ENCODE results near the gene DOCK11. TPM values are rescaled to one million over a fixed set of nuclear protein-coding genes. Genes with fewer than 3 reads are reported as not detected.
"Not testable (repeated sequence)": the region's sequence is repeated elsewhere in the genome, so short reads cannot be mapped to it uniquely, and the experiment has no call there.

DOCK11 gene
- total RNA-seq, 1 experiment from 2014 or later: 3.4 TPM

DNA sequence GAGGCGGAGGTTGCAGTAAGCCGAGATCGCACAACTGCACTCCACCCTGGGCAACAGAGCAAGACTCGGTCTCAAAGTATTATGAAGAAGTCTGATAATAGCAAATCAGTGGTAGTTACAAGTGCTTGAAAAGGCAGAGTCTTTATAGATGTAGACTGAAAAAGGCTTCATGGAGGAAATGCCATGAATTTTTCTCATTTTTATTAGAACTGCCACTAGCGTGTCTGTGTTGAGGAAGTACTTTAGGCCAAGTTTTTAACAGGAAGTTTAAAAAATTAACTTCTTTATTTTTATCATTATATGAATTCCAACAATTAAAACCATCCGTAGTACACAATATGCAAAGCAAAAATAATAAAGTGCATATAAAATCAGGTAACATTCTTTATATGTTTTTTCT lies 199.0 kb downstream of the DOCK11 start:
- peak; percentile 11 for DNase-seq (ENCODE audit: low read depth)

DNA sequence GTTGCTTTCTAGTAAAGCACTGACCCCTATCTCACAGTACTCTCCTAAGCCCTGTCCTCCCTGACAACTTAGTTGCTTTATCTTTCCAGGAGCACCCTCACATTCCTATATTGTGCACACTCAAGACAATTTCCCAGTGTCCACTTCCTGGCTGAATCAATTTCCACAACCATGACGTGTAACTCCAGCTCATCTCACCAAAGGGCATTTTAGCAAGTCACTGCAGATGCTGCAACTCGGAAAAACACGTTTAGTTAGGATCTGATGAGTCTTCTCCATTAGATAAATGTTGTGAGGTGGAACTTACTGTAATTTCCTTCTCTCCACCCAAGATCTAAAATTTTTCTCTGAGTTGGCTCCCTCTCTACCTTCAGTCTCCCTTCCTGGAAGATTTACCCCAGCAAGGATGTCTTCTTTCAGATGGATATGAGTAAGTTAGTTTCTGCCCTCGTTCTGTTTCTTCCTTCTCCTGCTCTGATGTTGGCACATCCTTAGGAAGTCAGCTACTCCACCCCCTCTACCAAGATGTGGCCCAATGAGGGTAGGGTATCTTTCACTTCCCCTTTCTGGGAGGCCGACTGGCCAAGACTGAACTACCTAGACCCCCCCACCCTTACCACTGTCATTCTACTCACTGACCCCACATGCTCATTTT lies 203.0 kb downstream of the DOCK11 start:
- DNase-seq (ENCODE audit: low read depth): peak; percentile 30

DNA sequence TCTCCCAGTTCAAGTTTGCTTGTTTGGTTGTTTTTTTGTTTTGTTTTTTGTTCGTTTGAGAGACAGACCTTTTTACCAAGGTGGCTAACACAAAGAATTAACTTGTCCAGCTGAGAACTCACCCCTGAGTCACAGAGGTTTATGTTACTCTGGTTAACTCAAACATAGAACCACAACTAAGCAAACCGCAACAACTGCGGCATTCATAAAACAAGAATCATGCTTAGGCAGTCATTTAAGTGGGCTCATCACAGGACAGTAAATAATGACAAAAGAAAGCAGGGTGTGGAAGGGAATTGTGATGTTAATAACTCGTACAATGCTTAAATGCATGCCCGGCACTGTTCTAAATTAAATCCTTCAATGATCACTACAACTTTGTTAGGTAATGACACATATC lies 207.1 kb downstream of the DOCK11 start:
- DNase-seq (ENCODE audit: low read depth): peak; percentile 87

DNA sequence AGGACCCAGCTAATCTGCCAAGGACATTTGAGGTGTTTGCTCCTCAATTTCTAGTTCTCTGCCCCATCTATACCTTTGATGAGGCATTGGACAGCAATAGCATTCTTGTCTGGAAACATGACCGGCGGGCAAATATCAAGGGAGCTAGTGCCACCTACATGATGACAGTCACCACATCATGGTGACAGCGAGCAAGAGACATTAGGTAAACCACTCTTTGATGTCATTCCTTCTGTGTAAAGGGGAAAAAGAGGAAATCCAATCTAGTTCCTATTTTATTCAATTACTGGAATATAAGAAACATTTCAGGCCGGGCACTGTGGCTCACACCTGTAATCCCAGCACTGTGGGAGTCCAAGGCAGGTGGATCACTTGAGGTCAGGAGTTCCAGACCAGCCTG lies 211.1 kb downstream of the DOCK11 start:
- DNase-seq (ENCODE audit: low read depth): no peak

DNA sequence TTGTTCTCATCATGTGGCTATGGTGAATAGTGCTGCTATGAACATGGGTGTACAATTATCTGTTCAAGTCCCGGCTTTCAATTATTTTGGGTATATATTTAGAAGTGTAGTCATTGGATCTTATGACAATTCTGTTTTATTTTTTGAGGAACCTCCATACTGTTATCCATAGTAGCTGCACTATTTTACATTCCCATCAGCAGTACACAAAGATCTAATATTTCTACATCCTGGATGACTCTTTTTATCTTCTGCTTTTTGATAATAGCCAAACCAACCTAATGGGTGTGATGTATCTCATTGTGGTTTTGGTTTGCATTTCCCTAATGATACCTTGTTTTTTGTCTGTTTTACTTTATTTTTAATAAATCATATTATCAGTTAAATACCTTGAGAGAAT lies 218.9 kb downstream of the DOCK11 start:
- DNase-seq (ENCODE audit: low read depth): no peak

DNA sequence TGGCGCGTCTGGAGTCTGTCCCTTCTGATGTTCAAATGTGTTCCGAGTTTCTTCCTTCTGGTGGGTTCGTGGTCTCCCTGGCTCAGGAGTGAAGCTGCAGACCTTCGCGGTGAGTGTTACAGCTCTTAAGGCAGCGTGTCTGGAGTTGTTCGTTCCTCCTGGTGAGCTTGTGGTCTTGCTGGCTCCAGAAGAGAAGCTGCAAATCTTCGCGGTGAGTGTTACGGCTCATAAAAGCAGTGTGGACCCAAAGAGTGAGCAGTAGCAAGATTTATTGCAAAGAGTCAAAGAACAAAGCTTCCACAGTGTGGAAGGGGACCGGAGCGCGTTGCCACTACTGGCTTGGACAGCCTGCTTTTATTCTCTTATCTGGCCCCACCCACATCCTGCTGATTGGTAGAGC lies 220.3 kb downstream of the DOCK11 start:
- not testable (repeated sequence) for DNase-seq (ENCODE audit: low read depth)

DNA sequence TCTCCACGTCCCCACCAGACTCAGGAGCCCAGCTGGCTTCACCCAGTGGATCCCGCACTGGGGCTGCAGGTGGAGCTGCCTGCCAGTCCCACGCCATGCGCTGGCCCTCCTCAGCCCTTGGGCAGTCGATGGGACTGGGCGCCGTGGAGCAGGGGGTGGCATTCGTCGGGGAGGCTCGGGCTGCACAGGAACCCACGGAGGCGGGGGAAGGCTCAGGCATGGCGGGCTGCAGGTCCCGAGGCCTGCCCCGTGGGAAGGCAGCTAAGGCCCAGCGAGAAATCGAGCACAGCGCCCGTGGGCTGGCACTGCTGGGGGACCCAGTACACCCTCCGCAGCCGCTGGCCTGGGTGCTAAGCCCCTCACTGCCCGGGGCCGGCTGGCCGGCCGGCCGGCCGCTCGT lies 221.2 kb downstream of the DOCK11 start:
- DNase-seq (ENCODE audit: low read depth): not testable (repeated sequence)

DNA sequence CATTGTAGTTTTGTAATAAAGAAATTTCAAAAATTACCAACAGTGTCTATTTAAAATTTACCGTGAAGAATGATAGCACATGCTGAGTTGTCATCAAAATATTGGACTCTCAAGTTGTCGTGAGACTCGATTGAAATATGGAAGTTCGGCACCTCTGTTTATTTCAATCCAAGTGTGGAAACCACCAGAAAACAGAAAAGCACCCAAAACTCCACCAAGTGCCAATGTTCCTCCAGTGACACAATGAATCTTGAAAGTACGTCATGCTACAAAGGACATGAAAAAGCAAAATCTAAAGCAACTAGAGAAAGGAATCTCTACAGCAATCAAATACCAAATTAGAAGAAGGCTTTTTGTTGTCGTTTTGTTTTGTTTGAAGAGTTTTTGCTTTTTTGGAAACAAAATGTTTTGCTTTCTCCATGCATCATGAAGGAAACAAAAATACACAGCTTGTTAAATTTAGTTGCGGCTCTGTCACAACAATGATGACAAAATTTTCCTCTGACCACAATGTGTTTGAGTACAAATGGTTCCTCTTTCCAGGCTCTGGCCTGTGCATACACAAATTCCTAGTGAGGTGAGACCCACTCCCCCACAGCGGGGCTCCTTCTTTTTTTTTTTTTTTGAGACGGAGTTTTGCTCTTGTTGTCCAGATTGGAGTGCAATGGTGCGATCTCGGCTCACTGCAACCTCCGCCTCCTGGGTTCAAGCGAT lies 222.2 kb downstream of the DOCK11 start:
- no peak for DNase-seq (ENCODE audit: low read depth)

DNA sequence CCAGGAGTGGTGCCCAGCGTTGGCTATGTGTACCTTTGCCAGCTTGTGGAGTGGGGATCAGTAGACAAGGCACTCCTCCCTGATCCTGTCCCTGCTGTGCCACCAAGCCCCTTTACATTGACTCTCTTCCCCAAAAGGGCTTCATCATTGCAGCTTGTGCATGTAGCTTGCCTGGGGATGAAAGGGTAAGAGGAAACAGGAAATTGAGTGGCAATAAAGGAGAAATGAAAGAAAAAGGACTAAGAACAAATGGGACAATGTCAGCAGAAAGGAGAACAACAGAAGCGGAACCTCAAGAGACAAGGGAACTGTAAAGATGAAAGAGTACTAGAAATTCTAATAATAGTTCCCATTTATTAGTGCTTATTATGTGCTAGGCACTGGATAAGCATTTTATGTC lies 223.1 kb downstream of the DOCK11 start:
- DNase-seq (ENCODE audit: low read depth): no peak

DNA sequence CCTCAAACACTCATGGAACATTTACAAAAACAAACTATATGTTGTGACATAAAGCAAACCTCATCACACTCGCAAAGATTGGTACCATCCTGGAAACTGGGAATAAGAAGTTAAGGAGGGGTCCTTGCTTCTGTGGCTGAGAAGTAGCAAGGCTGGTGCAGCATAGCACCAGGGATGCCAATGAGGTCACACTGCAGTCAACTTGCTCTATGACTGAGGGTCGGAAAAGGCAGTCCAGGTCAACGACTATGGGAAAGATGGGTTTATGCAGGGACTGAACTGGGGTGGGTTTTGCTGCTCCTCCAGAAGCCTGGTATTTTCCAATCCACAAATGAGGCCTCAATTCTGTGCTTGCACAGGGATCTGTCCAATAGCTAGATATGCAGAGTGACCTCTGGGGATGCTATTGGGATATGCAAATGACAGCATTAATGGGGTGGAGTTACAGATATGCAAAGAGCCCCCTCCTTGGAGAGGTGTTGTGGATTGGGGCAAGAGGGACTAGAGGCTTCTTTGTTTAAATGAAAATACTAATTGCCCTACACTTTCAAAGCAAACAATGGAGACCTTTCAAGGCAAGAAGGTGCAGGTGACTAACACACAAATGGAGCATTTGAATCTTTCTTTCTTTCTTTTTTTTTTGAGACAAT lies 224.6 kb downstream of the DOCK11 start:
- no peak for DNase-seq (ENCODE audit: low read depth)

DNA sequence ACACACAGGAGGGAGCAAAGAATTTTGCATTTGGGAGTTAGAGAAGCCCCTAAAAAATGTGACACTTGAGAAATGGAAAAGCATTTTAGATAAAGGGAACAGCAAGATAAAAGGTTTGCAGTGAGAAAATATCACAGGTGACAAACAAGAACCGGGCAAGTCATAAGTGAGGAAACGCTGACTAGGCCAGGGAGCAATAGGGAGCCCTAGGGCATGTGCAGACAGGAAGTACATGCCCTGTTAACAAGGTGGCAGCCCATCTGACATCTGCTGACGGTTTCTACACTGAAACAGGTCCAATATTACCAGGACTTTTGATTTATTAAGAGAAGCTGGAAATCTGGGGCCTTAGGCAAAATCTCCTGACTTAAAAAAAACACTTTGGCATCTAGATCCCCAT lies 227.8 kb downstream of the DOCK11 start:
- peak; percentile 31 for DNase-seq (ENCODE audit: low read depth)

DNA sequence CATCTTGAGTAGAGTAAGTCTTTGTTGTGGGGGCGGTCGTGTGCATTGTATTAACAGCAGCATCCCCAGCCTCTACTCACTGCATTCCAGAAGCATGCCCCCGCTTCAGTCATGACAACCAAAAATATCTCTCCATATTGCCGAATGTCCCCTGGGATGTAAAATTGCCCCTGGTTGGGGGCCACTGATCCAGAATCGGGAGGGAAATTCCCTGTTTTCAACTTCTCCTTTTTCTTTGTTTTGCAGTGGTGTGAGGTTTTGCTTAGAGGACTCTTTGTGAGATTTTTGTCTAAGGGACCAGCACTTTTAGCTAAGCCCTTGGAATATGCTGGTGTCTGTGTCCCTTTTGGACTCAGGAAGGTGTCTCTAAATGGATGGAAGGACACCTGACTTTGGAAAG lies 228.8 kb downstream of the DOCK11 start:
- no peak for DNase-seq (ENCODE audit: low read depth)

DNA sequence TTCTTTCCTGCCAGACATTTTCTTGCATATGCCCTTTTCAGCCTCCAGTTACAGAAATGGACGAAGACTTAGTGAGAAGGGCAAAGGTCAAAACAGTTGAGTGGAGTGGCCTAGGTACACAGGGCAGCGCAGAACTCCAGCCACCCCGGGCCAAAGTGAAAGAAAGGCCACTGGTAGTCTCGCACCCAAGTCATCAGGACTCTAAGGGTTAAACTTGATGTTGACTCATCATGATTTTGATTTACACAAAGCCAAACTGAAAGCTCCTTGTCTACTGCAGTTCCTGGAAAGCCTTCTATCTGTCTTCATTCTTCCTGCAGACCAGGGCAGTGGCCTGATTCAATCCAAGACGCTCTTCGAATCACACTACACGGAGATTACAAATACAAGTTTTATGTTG lies 229.2 kb downstream of the DOCK11 start:
- DNase-seq (ENCODE audit: low read depth): peak; percentile 39

DNA sequence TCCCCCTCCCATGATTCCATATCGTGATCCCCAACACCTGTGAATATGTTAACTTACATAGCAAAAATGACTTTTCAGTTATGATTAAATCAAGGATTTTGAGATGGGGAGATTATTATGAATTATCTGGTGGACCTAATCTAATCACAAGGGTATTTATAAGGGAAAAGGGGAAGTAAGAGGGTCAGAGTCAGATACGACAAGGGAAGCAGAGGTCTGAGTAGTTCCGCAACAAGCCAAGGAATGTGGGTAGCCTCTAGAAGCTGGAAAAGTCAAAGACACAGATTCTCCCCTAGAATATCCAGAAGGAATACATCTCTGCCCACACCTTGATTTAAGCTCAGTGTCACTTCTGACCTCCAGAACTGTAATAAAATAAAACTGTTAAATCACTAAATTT lies 230.8 kb downstream of the DOCK11 start:
- DNase-seq (ENCODE audit: low read depth): no peak

DNA sequence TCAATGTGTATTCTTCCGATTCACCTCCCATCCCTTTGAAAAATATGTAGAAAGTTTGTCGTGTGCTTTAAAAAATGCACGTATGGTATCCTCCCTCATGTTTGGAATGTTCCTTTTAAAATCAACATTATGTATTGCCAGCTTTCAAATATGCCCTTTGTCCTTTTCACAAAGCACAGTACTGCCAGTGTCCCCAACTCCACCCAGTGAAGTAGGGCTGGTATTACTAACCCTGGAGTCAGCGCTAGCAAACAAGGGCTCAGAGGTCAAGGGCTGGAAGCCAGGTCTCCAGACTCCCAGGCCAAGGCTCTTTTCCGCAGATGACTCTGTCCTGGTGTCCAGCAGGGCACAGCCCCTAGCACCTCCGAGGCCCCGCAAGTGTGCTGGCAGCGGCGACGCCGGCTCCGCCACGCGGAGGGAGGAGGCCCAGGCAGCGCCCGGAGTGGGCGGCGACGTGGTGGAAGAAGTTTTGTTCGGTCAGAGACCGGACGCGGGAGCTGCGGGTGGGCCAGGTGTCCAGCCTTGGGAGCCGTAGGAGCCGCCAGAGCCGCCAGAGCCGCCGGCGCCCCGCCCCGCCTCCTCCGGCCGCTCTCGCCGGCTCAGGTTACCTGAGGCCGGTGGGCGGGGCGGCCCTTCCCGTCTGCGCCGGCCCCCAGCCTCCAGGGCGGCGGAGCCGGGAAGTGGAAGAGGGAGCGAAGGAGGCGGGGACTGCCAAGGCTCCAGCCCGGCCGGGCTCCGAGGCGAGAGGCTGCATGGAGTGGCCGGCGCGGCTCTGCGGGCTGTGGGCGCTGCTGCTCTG lies 231.5 kb downstream of the DOCK11 start, which contains the start of gene IL13RA1:
IL13RA1 (plus strand) TSS at position 720 of the 799 bp plus-strand sequence; CDS start at position 753, 33 bp downstream.
- peak; percentile 94 for DNase-seq (ENCODE audit: low read depth)

DNA sequence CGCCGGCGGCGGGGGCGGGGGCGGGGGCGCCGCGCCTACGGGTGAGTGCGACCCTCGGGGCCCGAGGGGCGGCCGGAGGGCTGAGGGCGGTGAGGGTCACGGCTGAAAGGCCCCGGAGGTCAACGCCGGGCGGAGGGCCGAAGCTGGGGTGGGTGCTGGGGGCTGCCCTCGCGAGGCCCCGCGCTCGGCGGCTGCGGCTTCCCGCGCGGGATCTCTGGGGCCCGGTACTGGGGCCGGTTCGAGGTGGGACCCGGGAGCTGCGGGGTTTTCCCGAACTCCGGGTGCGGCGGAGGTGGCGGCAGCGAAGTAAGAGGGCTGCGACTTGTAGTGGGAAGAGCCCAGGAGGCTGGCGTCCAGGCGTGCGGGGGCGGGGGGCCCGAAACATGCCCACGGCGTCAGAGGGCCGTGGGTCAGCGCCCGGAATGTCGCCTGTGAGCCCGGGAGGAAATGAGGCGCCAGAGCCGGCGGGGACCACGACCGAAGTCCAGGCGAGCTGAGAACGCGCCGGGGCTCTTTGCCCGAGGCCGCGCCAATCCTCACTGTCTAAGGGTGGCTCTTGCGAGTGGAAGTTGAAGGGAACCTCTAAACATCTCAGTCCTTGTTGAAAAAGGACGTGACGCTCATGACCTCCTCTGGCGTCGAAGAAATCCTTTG lies 232.2 kb downstream of the DOCK11 start:
- DNase-seq (ENCODE audit: low read depth): peak; percentile 64

DNA sequence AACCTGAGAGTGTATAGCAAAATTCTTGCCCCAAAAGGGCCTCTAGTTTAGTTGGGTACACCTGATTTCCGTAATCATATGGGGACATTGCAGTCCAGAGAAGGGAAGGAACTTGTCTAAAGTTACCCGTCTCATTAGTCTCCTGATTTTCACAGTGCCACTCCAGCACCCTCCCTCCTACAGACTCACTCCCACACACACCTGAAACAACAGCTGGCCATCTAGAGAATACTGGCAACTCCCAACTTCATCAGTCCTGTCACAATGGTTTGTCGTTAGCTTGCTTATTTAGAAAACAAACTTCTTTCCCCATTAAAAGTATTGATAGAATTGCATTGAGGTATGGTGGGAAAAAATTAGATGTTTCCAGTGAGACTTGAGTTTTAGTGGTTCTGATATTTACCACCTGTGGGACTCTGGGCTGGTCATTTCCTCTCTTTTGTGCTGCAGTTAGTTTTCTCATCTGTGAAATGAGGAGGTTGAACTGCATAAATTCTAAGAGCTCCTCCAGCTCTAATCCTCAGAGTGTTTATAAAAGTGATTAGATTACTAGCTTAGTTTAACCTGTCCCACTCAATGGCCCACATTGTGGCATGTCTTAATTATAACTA lies 233.5 kb downstream of the DOCK11 start:
- no peak for DNase-seq (ENCODE audit: low read depth)

DNA sequence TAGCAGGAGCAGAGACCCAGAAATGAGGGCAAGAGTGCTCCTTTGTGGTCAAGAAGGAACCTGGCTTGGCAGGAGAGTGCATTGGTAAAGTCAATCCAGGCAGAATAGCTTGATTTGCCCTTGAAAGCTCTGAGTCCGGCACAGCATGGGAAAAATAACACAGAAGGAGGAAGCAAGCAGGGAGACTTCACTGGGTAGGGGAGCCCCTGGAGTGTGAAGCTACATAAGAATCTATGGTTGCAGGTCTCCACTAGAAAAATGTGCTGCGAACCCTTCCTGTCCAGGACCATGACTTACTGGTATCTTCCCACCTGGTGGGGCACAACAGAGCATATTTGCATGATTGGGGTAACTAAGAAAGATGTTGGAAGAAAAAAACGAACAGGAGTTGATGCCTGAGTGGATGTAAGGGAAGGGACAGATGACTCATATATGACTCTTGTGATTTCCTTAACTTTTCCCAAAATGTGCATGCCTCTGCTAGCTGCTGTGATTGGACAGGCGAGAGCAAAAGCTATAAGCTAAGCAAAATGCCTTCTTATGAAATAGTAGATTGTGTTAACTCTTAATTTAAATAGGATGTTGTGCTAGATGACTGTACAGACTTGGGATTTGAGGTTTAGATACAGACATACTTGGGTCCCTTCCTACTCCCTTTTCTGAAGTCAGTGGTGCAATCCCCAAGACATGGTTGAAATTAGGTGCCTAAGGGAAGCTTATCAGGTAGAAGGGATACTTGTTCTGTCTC lies 235.1 kb downstream of the DOCK11 start:
- DNase-seq (ENCODE audit: low read depth): peak; percentile 71

DNA sequence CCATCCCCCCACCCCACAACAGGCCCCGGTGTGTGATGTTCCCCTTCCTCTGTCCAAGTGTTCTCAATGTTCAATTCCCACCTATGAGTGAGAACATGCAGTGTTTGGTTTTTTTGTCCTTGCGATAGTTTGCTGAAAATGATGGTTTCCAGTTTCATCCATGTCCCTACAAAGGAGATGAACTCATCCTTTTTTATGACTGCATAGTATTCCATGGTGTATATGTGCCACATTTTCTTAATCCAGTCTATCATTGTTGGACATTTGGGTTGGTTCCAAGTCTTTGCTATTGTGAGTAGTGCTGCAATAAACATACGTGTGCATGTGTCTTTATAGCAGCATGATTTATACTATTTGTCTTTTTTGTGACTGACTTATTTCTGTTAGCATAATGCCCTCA lies 236.9 kb downstream of the DOCK11 start:
- DNase-seq (ENCODE audit: low read depth): not testable (repeated sequence)

DNA sequence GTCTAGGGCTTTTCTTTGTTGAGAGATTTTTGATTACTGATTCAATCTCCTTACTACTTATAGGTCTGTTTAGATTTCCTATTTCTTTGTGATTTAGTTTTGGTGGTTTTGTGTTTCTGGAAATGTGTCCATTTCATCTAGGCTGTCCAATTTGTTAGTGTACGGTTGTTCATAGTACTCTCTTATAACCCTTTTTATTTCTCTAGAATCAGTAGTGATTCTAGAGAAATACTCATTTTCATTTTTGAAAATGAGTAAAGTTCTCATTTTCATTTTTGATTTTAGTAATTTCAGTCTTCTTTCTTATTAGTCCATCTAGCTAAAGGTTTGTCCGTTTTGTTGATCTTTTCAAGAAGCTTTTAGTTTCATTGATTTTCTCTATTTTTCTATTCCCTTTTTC lies 239.3 kb downstream of the DOCK11 start:
- no peak for DNase-seq (ENCODE audit: low read depth)

Data from M059J (cell line).